COLO829 (cell line): Measurements from ENCODE around the gene RNPS1.
A peak's percentile ranks its signal among the peaks of the same experiment; 100 is the strongest.
"Not testable (repeated sequence)": the region's sequence is repeated elsewhere in the genome, so short reads cannot be mapped to it uniquely, and the experiment has no call there.

ENCODE experiments used
- DNase-seq: peaks from one replicate; pipeline ENCODE4 v3.0.0; 2012; ENCODE audit warnings: low spot score

The RNPS1 gene

GRCh38 chr16:2257726-2258125 is 10.2 kb downstream of the RNPS1 start:
- DNase-seq = no peak

- DNase-seq = no peak
Measured at GRCh38 chr16:2256531-2257140, 11.3 kb downstream of the RNPS1 start.

- no peak for DNase-seq
Measured at GRCh38 chr16:2253293-2253692, 14.6 kb downstream of the RNPS1 start.

GRCh38 chr16:2252806-2253148 is 15.1 kb downstream of the RNPS1 start:
- DNase-seq = no peak

GRCh38 chr16:2251296-2252111 is 16.4 kb downstream of the RNPS1 start, which contains the start of gene ECI1:
TSS of gene ECI1 (minus strand) at chr16:2251587. CDS start at chr16:2251566, 21 bp downstream.
- peak; percentile 99 for DNase-seq

- DNase-seq = no peak
Measured at GRCh38 chr16:2250652-2251295, 17.2 kb downstream of the RNPS1 start.

- DNase-seq = no peak
Measured at GRCh38 chr16:2246301-2246885, 21.5 kb downstream of the RNPS1 start.

- DNase-seq = no peak
Measured at GRCh38 chr16:2244926-2245795, 22.8 kb downstream of the RNPS1 start.

GRCh38 chr16:2244301-2244700 is 23.6 kb downstream of the RNPS1 start:
- DNase-seq = no peak

- no peak for DNase-seq
Measured at GRCh38 chr16:2243781-2244180, 24.1 kb downstream of the RNPS1 start.

- no peak for DNase-seq
Measured at GRCh38 chr16:2243031-2243528, 24.8 kb downstream of the RNPS1 start.

GRCh38 chr16:2242598-2242997 is 25.3 kb downstream of the RNPS1 start:
- DNase-seq = no peak

GRCh38 chr16:2240331-2240730 is 27.6 kb downstream of the RNPS1 start:
- not testable (repeated sequence) for DNase-seq

GRCh38 chr16:2238838-2239675 is 28.9 kb downstream of the RNPS1 start:
- DNase-seq = no peak

GRCh38 chr16:2238150-2238837 is 29.6 kb downstream of the RNPS1 start:
- DNase-seq = no peak

GRCh38 chr16:2237493-2238149 is 30.3 kb downstream of the RNPS1 start:
- DNase-seq = no peak

GRCh38 chr16:2237102-2237482 is 30.8 kb downstream of the RNPS1 start:
- no peak for DNase-seq

GRCh38 chr16:2236337-2237101 is 31.4 kb downstream of the RNPS1 start, which contains the start of gene DNASE1L2:
TSS of gene DNASE1L2 (plus strand) at chr16:2236444. CDS start at chr16:2236817, 373 bp downstream.
- no peak for DNase-seq
